MM.1S (cell line): ENCODE measurements around the gene ECE1.
"Not testable (repeated sequence)": the region's sequence is repeated elsewhere in the genome, so short reads cannot be mapped to it uniquely, and the experiment has no call there.

ENCODE experiments used
- DNase-seq: peaks from one replicate; pipeline ENCODE4 v3.0.0-alpha.2; 2015
- H2AFZ ChIP-seq: fragments of 300-600 bp; sonication (generic); 2 replicates; pipeline ENCODE4 v1.6.0; 2016; ENCODE audit warnings: antibody characterized with exemption, low read length
- H3F3A ChIP-seq: fragments of 300-600 bp; sonication (generic); 2 replicates; pipeline ENCODE4 v1.6.1; 2016; ENCODE audit warnings: mild to moderate bottlenecking, antibody characterized with exemption, low read length, moderate library complexity, mixed read lengths; ENCODE audit not compliant: insufficient read depth
- H3K27ac ChIP-seq: fragments of 300-600 bp; sonication (generic); 2 replicates; pipeline ENCODE4 v1.5.1; 2016; ENCODE audit warnings: mild to moderate bottlenecking, low read length
- H3K27me3 ChIP-seq: fragments of 300-600 bp; sonication (generic); replicated peaks from 2 replicates; pipeline ENCODE4 v1.6.0; 2016; ENCODE audit warnings: low read length; ENCODE audit not compliant: insufficient read depth
- H3K36me3 ChIP-seq: fragments of 300-600 bp; sonication (generic); replicated peaks from 2 replicates; pipeline ENCODE4 v1.6.1; 2016; ENCODE audit warnings: mild to moderate bottlenecking, low read length, mixed read lengths; ENCODE audit not compliant: insufficient read depth
- H3K4me1 ChIP-seq: fragments of 300-600 bp; sonication (generic); 2 replicates; pipeline ENCODE4 v1.6.1; 2016; ENCODE audit warnings: low read length, mixed read lengths
- H3K4me2 ChIP-seq: fragments of 300-600 bp; sonication (generic); 2 replicates; pipeline ENCODE4 v1.6.0; 2016; ENCODE audit warnings: low read depth, low read length
- H3K4me3 ChIP-seq: fragments of 300-600 bp; sonication (generic); 2 replicates; pipeline ENCODE4 v1.5.1; 2016; ENCODE audit warnings: low read length, mixed read lengths
- H3K79me2 ChIP-seq: fragments of 300-600 bp; sonication (generic); 2 replicates; pipeline ENCODE4 v1.6.1; 2016; ENCODE audit warnings: mixed run types, low read length, mixed read lengths
- H3K9ac ChIP-seq: fragments of 300-600 bp; sonication (generic); 2 replicates; pipeline ENCODE4 v1.6.1; 2016; ENCODE audit warnings: low read length, mixed read lengths
- H3K9me2 ChIP-seq: fragments of 300-600 bp; sonication (generic); replicated peaks from 2 replicates; pipeline ENCODE4 v1.6.1; 2016; ENCODE audit warnings: mild to moderate bottlenecking, low read length, mixed read lengths; ENCODE audit not compliant: insufficient read depth
- H3K9me3 ChIP-seq: fragments of 300-600 bp; sonication (generic); replicated peaks from 2 replicates; pipeline ENCODE4 v1.6.1; 2016; ENCODE audit warnings: mild to moderate bottlenecking, low read length, mixed read lengths; ENCODE audit not compliant: insufficient read depth
- H4K20me1 ChIP-seq: fragments of 300-600 bp; sonication (generic); 2 replicates; pipeline ENCODE4 v1.6.1; 2016; ENCODE audit warnings: mild to moderate bottlenecking, low read length, moderate library complexity, mixed read lengths; ENCODE audit not compliant: insufficient read depth
- CTCF ChIP-seq: fragments of 300-600 bp; sonication (generic); IDR thresholded peaks from 2 replicates; pipeline ENCODE4 v1.5.1; 2016; ENCODE audit warnings: antibody characterized with exemption, low read length, mixed read lengths
- EZH2 ChIP-seq: fragments of 300-600 bp; sonication (generic); optimal IDR thresholded peaks from 2 replicates; pipeline ENCODE3; 2017; ENCODE audit warnings: low read depth, mild to moderate bottlenecking, antibody characterized with exemption, low read length, mixed read lengths
- EZH2phosphoT487 ChIP-seq: fragments of 300-600 bp; sonication (generic); IDR thresholded peaks from 2 replicates; pipeline ENCODE4 v1.6.1; 2018; ENCODE audit warnings: antibody characterized with exemption, low read length

Gene ECE1

GRCh38 chr1:21174654-21175323 is 115.5 kb downstream of the ECE1 start:
- H3K4me1 ChIP-seq = peaks cover 6% of the 10 kb centered on the region; the same call in 1 of the 2 replicates
- peaks cover 20% of the 10 kb centered on the region; the same call in 1 of the 2 replicates for H3K27me3 ChIP-seq
- no peak overlapping the region; the same call in 1 of the 2 replicates for H3K9ac ChIP-seq
- no peak overlapping the region for H3K27ac ChIP-seq
- TF ChIP-seq EZH2phosphoT487 (no peak), CTCF (no peak), EZH2 (no peak)
- H3K36me3 ChIP-seq = no peaks in the 10 kb centered on the region
- H3F3A ChIP-seq = peaks cover 9% of the 10 kb centered on the region
- no peak overlapping the region for H2AFZ ChIP-seq
- no peaks in the 10 kb centered on the region for H3K9me2 ChIP-seq
- H3K4me2 ChIP-seq = peak overlapping the region; percentile 96
- peak overlapping the region; percentile 92 for H3K4me3 ChIP-seq
- H3K79me2 ChIP-seq = peaks cover 29% of the 10 kb centered on the region
- no peaks in the 10 kb centered on the region for H3K9me3 ChIP-seq
- no peak for DNase-seq
- H4K20me1 ChIP-seq = no peaks in the 10 kb centered on the region; the same call in 1 of the 2 replicates

- H4K20me1 ChIP-seq = no peaks in the 10 kb centered on the region; the same call in 1 of the 2 replicates
- peaks cover 9% of the 10 kb centered on the region for H3F3A ChIP-seq
- no peaks in the 10 kb centered on the region for H3K36me3 ChIP-seq
- 0 out of 2 replicates have a peak overlapping the region, but pooled peaks have one; percentile 96 for H3K4me2 ChIP-seq
- peaks cover 17% of the 10 kb centered on the region; the same call in 1 of the 2 replicates for H3K27me3 ChIP-seq
- no peak for DNase-seq
- TF ChIP-seq EZH2phosphoT487 (no peak), CTCF (no peak), EZH2 (no peak)
- peaks cover 6% of the 10 kb centered on the region; the same call in 1 of the 2 replicates for H3K4me1 ChIP-seq
- peaks cover 29% of the 10 kb centered on the region for H3K79me2 ChIP-seq
- no peak overlapping the region for H2AFZ ChIP-seq
- H3K9me2 ChIP-seq = no peaks in the 10 kb centered on the region
- no peaks in the 10 kb centered on the region for H3K9me3 ChIP-seq
- H3K9ac ChIP-seq = no peak overlapping the region
- H3K27ac ChIP-seq = no peak overlapping the region
- no peak overlapping the region for H3K4me3 ChIP-seq
Measured at GRCh38 chr1:21174230-21174629, 116.0 kb downstream of the ECE1 start.

- not testable (repeated sequence) for H3F3A ChIP-seq, H3K9me2 ChIP-seq, H3K9ac ChIP-seq, H3K27me3 ChIP-seq, H4K20me1 ChIP-seq, H3K4me3 ChIP-seq, H2AFZ ChIP-seq, H3K4me2 ChIP-seq, DNase-seq, H3K36me3 ChIP-seq, H3K9me3 ChIP-seq, H3K27ac ChIP-seq, H3K4me1 ChIP-seq
- H3K79me2 ChIP-seq = peaks cover 29% of the 10 kb centered on the region
Measured at GRCh38 chr1:21173096-21173495, 117.2 kb downstream of the ECE1 start.

- not testable (repeated sequence) for H3F3A ChIP-seq, H2AFZ ChIP-seq, H3K4me2 ChIP-seq, H3K9me2 ChIP-seq, H3K9me3 ChIP-seq, H3K27ac ChIP-seq, H3K4me3 ChIP-seq, H3K4me1 ChIP-seq, H4K20me1 ChIP-seq, H3K27me3 ChIP-seq, H3K9ac ChIP-seq, DNase-seq, H3K36me3 ChIP-seq
- peaks cover 31% of the 10 kb centered on the region for H3K79me2 ChIP-seq
Measured at GRCh38 chr1:21170837-21171236, 119.4 kb downstream of the ECE1 start.
